GM03348 (cell line): Measurements from ENCODE around the gene SORCS3.

Source experiments
- DNase-seq: peaks from one replicate; pipeline ENCODE4 v3.0.0; 2012; ENCODE audit warnings: low spot score

SORCS3 gene

DNA sequence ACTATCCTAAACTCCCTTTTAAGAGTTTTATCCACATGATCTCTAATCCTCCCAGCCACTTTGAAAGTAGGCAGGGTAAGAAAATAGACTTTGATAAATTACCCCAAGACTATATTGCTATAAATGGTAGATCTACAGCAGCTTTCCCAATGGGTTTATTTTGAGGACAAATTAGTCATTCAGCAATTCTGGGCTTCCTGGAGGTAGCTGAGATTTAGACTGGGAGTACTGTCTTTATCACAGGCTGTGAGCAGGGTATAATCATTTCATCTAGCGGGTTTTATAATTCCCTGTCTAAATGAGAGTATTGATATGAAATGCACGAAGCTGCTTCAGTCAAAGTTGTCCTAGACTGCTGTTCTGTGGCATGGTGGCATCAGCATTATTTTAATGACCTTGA is 279.4 kb downstream of the SORCS3 start:
- DNase-seq = no peak

DNA sequence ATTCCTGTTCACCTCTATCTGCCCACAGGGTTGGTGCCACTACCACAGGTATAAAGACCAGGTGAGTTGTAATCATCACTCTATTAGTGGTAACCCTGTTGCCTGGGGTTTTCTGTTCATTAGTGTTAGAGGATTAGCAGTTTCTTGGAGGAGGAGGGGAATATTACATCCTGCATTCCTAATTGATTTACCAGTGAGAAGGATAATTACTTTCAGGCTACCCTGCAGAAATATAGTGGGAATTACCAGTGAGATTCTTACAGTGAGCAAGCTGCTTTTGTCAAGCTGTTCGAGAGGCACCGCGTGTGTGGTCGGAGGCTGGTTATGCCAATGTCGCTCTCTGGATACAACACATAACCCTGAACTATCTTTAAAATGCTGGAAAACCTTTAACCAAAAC is 280.7 kb downstream of the SORCS3 start:
- no peak for DNase-seq

DNA sequence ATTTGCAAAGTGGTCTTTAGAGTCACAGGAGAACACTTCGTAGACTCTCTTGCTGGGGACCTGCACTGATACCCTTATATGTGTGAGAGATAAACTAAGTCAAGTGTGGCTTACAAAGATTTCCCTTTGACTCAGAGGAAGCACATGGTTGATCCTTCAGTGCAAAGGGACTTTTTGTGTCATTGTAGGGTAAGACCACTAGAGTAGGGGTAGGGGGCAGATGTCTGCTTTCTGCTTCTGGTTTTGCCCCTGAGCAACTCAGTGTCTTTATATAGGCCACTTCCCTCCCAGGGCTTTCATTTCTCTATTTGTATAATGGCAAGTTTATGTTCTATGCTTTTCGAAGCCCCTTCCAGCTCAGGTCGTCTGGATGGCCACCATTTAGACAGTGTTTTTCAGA is 281.7 kb downstream of the SORCS3 start:
- no peak for DNase-seq

DNA sequence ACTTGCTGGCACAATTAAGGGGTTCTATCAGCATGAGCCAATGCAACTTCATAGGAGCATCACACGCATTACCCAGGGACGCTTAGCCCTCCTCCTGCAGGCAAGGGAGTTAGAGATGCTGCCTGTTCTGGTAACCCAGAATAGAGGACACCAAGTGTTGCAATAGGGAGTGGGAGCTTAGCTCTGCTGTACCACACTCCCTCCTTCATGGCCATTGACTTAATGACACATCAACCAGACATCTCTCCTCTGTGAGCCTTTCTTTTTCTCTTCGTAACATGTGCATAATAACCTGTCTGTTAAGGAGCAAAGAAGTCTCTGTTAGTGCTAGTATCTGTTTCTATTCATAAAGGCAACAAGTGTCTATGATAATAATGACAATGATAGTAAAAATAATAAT is 282.4 kb downstream of the SORCS3 start:
- DNase-seq = no peak

DNA sequence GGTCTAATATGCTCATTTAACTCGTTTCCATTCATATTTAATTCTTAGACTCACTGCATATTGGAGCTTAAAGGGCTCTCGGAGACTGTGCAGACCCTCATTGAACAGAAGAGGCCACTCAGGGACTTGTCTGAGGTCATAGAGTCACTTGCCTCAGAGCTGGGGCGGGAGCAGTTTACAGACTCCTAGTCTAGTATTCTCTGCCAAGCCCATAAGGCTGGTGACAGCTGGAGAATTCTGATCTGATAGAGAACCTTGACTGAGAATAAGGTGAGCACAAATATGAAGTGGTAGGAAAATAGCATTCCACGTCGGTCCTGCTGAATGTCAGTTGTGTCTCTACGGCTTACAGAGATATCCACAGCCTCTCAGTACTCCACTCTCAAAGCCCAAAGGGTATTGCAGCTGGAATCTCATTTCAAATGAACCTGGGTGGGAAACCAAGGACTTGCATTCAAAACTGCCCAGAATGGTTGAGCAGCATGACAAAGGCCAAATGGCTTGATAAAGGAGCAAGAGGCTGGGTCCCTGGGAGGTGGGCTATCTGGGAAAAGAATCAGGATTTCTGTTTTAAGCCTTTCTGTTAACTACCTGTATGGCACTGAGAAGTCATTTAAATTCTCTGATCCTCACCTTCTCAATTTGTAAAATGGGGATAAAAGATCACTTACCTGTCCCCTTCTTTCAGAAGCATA is 283.2 kb downstream of the SORCS3 start:
- no peak for DNase-seq

DNA sequence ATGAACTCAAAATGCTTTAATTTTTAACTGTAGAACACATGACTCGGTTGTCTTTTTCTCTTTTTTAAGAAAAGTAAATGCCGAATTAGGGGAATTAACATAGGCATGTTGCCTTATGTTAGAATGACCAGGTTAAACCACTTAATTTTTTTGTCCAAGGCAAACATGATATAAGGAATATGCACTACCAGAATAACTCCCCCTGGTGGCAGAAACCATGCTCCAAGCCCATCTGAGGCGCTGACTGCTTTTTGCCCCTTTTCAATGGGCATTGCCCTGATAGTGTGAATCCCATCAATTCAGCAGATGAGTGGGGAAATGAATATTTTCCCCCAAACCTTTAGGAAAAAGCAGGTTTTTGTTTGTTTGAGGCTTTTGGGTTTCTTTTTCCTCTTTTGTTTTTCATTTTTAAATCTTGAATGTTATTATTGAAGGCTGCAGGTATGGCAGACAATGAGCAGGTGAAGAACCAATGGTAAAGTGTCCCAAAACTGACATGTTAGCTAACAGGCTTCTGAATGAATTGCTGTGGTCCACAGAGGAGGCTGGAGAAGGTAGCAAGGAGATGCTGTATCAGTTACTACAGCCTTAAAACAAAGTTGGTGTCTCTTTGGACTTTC is 284.3 kb downstream of the SORCS3 start:
- peak; percentile 39 for DNase-seq

DNA sequence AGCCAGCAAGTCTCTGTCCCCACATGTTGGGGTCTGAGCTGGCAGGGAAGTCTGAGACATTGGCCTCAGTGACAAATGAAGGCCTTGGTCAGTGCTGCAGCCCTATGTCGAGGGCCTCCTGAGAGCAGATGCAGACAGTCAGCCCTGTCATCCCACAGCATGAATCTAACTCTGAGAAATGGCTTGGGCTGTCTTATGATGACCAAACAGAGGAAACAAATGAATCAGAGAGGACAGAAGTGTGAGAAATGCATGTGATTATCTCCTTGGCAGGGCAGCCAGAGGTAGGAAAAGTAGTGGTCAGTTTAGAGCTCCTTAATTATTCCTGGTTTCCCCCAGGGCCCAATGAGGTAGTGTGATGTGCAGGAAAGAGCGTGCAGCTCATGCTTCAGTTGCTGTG is 287.6 kb downstream of the SORCS3 start:
- DNase-seq = no peak

DNA sequence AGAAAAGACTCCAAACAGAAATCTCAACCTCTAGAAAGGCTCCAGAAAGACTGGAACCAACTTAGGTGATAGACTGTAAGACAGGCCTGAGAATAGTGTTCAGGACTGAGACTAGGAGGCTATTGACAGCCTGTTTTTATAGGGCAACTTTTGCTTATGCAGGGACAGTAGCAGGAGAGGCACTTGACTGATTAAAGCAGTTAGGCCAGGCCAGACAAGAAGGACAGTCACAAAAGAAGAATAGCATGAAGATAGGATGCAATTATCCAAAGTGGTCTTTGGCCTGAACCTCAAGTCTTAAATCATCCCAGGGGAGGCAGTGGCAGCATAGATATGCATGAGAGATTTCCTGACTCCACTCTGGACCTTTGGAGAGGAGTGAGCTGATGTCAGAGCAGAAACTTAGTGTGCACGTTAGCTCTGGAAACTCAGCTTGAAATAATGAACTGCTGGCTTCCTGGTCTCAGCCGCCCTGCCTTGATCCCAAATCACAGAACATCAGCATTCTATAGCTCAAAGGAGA is 290.6 kb downstream of the SORCS3 start:
- no peak for DNase-seq

DNA sequence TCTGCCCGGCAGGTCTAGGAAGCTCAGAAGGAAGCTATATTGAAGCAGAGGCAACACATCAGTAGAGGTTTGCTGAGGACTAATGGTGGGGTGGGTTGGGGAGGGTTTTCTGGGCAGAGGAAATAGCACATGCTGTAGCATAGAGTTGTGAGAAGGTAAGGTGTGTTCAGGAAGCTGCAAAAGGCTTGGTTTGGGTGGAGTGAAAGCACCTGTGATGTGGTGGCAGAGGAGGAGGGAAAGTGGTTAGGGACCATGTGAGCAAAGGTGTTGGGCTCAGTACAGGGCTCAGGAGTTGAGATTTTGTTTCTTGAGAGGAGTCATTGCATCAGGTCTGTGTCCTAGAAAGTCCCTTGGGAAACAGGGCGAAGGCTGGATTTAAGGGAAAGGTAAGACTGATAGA is 294.6 kb downstream of the SORCS3 start:
- no peak for DNase-seq

DNA sequence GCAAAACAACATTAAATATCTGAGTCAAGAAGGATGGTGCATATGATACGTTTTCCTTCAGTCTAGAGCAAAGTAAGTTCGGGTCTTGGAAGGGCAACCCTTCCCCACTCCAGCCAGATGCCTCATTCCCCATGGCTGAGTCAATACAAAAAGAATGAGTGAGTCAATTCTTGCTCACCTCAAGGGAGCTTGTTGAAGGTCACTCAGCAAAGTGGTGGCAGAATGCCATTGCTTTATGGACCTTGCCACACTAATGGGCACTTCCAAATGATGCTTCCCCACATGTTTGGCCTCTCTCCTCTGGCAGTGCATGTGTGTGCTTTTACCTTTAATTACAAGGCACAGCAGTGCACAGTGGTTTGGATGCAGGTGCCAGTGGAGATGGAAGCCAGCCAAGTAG is 296.5 kb downstream of the SORCS3 start:
- peak; percentile 58 for DNase-seq

DNA sequence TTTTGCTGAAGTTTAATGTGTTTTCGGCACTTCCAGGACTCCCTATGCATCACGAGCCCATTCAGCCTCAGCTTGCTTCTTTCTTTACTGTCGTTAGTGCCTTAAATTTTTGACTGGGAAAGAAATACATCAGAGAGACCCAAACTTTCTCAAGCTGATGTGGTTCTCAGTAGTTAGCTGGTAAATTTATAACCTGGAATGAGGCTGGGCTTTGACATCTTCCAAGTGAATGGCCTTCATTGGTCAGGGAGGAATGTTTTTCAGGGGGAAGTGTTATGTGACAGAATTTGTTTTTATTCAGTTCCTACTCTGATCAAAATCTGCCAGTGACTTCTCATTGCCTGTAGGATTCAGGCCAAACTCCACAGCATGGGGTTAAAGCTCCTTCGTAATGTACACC is 296.9 kb downstream of the SORCS3 start:
- no peak for DNase-seq

DNA sequence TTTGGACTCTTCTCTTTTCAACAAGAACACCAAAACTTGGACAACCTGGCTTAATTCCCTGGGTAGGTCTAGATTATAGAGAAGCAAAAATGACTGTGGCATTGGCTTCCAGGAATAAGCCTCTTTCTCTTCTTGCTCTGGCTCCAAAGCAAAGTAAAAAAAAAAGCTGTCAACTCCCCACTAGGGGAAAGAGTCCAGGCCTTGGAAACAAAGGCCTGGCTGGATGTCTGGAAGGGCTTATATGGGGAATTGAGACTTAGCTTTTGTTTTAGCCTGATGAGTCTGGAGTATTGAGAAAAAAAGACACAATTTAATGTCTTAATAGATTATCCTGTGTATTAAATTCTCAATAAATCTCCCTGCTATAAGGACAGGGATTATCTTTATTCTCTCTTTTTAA is 300.6 kb downstream of the SORCS3 start:
- DNase-seq = no peak

DNA sequence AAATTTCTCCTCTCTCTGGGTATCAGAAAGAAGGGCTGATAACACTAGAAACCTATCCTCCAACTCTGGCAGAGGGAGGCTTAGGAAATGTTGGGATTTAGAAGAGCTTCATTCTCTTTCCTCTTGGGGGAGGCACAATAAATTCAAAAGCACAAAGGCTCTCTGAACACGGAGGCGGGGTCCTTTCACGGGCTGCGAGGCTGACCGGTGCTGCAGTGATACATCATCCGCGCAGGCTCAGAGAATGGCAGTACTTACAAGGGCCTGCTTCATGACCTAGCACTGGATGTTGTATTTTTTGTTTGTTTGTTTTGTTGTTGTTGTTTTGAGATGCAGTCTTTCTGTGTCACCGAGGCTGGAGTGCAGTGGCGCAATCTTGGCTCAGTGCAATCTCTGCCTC is 306.2 kb downstream of the SORCS3 start:
- DNase-seq = no peak

DNA sequence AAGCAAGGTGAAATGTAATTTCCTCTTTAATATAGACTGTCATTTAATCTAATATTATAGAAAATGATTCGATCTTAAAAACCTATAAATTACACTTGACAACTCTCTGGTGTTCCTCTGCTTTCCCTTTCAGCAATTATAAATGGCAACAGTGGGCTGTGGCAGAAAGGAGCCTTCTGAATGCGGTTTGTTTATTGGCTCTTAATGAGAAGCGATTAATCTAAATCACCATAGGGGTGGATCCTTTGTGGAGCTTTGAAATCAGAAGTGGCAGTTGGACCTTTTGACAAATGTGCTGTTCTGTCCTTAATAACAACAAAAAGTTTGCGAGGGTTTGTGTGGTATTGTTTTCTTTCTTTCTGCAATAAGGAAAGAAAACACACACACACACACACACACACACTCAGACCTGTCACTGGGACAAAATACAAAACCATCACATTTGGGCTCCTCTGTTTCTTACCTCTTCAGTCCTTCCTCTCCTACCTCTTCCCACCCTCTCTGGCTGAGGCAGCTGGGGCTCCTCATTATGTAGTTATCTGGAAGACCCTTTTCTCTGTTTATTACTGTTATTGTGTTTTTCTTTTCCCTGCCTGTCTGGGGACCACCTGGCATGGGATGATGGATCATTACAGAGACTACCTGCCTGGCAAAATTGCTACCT is 316.2 kb downstream of the SORCS3 start:
- DNase-seq = no peak

DNA sequence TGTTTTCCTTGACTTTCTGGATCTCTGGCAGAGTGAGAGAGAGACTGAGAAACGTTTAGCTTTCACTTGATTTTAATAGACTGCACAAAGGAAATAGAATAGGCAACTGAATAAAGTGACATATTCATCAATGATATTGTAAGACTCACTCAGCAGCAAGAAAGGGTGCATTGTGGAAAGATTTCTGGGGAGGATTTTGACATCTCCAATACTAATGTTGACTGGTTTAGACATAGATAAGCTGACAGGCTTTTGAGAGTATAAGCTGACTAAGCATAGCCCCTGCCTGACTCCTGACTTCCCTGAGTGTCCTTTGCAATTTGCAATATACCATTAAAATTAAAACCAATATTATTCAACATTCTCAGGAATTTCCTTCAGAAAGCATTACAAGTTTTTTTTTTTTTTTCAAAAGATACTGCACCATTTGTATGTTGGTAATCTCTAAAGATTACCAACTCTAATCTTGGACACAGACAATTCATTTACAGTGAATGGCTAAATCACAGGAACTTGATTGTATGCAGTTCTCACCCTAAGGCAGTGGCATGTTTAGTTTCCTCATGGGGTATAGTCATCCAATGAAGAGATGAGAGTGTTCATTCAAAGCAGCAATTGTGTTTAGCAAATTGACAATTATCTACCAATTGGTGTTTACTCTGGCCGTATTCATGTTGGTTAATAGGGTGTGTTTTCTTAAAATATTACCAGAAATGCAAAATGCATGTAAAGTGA is 325.6 kb downstream of the SORCS3 start:
- no peak for DNase-seq

DNA sequence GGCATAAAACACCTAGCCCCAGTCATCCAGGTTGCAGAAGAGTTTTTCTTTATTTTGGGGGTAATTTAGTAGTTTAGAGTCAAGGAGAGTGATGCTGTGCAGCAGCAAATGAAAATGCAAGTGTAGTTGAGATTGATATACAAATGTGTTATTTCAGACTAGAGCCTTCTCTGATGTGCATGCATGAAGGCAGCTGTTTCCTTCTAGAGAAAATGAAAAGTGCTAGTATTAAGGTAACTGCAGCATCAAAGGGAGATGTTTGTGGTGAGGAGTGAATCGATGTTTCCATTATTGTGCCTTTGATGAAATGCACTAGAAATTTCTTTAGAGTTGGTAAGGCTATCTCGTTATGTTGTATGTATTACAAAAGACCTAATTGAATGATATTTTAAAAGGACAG is 339.3 kb downstream of the SORCS3 start:
- DNase-seq = no peak

DNA sequence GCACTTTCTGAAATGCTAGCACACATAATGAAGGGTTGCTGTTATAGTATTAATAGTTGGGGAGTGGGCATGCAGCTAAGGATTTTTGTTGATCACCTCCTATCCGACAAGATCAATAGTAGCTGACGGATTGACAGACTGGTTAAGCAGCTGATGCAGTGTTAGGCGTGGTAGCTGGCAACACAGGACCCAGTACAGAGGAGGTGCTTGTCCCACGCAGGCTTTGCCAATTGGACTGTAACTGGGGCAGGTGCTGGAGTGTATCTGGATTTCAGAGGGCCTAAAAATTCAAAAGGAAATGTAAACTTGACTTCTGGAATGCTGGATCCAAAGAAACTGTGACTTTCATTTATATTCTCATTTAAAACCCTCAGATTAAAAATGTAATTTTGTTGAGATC is 340.9 kb downstream of the SORCS3 start:
- no peak for DNase-seq

DNA sequence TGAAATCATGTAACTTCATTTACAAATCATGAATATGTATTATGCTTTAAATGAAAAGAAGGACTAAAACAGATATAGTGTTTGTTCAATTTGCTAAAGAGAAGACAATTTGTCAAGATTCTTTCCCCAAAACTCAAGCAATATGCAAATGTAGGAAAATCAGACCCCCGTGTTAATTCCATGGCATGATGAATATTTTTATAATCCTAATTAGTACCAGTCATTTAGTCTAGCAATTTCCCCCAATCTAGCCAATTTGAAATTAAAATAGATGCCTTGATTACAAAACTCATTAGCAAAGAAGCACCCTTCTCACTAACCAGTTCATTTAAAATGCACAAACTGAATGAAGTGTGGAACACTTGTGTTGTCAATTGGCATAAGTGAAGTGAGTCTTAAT is 347.6 kb downstream of the SORCS3 start:
- DNase-seq = no peak

DNA sequence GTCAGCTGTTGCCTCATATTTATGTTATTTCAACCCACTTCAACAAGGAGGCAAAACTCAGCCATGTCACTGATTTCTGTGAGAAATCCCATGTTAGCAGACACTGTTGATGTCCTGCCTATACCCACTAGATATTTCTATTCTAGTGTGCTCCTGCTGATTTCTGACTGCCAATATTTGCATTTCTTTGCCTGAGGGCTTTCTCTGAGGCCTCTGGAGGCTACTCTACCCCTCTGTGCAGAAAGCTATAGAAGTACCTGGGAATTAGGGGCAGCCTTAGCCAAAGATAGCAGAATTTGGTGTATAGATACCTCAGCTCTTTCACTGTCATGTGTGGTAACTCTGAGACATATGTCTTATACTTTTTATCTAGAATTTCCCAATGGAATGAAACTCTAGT is 348.8 kb downstream of the SORCS3 start:
- no peak for DNase-seq

DNA sequence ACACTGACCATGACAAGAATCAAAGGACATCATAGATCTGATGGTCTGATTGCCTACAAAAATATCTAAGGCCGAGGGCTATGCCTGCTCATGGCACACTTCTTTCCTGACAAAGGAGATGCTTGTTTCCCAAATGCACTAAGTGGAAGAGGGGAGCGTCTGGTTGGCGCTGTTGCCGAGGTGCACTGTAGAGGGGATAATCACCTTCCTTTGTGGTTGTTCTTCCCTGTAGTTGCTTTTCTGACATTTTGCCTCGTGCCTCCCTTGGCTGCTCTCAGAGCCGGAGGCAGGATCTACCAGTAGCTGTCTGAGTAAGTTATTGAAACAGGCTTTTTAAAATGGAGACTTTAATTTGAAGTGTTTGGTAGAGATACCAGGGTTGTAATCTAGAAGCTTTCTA is 352.0 kb downstream of the SORCS3 start:
- DNase-seq = no peak

DNA sequence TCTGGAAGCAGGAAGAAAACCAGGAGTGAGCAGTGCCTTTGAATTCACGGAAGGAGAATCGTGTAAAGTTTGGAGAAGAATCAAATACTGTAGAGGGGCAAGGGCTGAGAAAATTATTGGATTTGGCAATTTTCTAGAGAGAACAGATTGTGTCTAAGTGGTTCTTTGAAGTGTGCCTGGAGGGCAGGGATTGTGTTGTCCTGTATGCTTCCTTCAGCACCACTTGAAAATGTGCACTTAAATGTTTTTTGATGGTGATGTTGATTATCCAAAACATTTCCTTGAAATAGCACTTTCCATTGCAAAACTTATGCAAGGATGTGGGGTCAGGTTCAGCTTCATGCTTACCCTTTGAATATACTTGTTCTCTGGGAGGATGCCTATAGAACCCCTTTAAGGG is 360.2 kb downstream of the SORCS3 start:
- no peak for DNase-seq

DNA sequence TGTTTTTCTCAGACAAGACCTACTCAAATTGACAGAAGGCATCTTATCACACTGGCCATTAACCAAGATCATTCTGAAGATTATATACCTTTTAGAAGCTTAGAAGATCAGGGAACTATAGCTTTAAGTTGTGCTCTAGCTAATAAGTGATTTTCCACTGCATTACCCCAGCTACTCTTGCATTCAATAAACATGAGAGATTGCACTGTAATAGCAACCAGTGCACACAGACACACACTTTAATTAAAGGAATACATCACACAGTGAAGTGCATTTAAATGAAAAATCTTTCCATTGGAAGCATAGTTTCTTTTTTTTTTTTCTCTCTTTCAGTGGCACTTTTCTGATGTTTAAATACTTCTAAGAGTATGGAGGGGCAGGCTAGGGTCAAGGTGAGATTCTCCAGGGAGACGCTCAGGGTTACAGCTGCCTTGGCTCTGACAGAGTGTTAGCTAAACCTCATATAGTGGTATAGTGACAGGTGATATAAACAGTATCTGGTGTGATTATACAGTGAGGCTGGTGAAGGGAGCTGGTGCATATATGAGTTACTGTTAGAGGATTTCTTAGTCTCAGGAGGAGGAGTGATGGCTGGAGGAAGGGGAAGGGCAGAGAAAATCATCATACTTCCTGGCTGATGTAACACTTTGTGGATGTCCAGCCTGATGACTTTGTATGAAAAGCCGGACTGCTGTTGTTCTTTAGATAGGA is 369.5 kb downstream of the SORCS3 start:
- DNase-seq = no peak
